ENCODE data around the gene GNG14.
"Not testable (repeated sequence)": the region's sequence is repeated elsewhere in the genome, so short reads cannot be mapped to it uniquely, and the experiment has no call there.

The GNG14 gene

DNA sequence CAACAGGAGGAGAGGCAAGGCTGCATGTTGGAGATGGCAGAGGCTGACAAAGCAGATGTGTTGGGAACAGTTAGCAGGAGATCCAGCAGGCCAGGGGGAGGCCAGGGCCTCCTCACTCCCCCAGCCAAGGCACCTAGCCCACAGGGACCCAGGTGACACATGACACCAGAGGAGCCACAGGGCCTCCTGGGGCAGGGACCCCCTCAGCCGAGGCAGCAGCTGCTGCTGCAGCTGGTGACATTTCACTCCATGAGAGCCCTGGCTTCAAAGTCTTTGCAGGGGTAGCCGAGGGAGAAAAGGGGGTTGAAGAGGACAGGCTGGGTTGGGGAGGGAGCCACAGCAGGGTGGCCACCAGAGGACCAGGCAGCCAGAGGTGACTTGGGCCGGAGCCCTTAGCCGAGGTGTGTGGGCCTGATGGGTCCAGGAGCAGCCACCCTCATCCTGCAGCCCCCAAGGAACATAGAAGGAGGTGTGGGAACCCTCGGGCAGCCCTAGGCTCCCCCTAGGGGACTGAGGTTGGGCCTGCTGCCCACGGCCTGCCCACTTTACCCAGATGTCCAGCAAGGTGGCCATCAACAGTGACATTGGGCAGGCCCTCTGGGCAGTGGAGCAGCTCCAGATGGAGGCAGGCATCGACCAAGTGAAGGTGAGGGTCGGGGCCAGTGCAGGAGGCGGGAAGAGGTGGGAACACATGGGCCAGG lies at the start of gene GNG14:
Gene GNG14 (plus strand): TSS at position 503 of the 701 bp plus-strand sequence. CDS start 51 bp downstream, at position 554.
- DNase-seq: no peak

DNA sequence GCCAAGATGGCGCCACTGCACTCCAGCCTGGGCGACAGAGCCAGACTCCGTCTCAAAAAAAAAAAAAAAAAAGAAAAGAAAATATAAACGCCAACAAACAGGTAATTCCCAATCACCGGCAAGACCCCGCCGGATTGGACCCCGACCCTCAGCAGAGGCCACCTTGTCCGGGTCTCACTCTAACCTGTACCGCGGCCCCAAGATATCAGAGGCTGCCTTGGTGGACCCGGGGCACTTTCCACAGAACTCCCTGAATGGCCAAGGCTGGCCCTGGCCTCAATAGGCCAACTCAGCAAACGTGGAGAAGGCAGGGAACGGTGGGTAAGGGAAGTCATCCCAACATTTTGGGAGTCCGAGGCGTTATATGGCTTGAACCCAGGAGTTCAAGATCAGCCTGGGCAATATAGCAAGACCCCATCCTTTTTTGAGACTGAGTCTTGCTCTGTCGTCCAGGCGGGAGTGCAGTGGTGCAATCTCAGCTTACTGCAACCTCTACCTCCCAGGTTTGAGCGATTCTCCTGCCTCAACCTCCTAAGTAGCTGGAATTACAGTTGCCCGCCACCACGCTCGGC lies 49.1 kb upstream of the GNG14 start:
- DNase-seq: no peak

DNA sequence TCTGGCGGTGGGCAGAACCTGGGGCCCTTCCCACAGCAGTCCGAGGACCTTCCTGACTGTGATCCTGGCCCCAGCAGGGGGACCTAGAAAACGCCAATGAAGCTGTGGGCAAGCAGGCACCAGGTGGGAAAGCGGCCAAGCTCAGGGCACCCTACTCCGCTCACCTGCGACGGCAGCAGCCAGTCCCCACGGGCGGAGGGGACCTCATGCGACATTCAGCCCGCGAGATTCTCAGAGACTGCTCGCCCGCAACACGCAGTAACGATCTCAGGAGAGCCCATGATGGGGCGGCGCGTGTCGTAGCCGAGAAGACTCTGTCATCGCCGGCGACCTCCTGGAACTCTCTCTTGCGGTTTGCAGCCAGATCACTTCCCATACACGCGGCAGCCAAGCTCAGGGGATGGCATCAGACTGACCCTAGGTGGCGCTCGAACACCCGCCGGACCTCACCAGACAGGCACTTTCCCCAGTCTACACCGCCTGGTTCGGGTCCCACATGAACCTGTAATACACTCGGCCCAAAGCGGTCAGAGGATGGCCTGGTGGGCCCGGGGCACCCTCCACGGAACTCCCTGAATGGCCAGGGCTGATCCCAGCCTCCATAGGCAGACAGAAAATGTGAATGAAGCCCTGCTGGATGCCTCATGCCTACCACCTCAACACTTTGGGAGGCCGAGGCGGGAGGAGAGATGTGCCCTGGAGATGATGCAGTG lies 47.7 kb upstream of the GNG14 start:
- DNase-seq: peak in 50 of 56 donors; percentile 10 to 80 (median 50)

DNA sequence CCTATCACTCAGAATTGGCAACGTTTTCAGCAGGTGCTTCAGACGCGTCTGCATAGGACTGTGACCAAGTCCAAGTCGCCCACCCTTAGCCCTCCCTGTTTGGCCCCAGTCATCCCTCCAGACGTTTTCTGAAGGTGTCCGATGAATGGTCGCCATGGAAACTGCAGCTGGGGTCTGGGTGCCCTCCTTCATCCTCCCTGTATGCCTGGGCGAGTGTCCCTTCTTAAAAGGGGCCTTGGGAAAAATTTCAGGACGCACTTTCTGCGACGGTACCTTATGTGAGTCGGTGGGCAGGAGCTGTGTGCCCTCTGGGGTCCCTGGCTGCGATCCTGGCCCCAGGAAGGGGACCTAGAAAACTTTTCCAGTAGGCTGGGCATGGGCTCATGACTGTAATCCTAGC lies 46.3 kb upstream of the GNG14 start:
- DNase-seq: no peak

DNA sequence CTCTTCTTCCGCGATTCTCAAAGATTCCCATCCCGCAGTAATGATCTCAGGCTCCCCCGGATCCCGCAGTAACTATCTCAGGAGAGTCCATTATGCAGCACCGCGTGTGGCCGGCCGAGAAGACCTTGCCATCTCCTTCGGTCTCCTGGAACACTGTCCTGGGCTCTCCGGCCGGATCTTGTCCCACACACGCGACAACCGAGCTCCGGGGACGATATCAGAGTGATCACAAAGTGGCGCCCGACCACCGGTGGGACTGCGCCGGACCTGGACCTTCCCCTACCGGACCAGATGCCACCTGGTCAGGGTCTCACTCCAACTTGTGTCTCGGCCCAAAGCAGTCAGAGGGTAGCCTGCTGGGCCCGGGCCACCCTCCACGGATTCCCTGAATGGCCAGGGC lies 45.3 kb upstream of the GNG14 start:
- no peak for DNase-seq

DNA sequence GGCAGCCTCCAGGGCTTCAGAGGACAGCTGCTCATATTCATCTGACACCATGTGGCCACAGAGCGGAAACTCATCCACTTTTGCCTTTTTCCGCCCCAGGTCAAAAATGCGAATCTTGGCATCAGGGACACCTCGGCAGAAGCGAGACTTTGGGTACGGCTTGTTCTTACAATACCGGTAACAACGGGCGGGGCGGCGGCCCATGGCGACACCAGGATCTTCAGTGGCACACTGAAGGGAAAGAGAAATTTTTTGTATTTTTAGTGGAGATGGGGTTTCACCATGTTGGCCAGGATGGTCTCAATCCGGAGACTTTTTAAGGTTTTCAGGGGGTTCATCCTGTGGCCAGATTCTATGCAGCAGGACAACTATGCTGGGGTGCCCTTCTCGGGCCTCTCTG lies 44.1 kb upstream of the GNG14 start:
- DNase-seq: not testable (repeated sequence)

DNA sequence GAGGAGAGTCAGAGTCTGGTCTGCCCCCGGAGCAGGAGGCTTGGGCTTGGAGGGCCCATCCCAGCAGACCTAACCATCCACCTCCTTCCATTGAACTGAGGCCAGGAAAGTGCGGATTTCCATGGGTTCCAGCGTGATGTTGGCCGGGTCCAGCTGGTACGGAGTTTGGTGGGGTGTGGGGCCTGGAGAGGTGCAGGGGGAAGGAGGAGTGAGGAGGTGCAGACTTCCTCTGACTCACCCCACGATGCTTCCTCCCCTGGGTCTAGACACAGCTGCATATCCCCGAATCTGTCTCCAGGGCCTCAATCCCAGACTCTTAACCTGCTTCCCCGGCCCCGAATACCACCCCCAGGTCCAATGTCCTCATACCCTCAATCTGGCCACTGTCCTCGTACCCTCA lies 41.2 kb upstream of the GNG14 start:
- DNase-seq: no peak

DNA sequence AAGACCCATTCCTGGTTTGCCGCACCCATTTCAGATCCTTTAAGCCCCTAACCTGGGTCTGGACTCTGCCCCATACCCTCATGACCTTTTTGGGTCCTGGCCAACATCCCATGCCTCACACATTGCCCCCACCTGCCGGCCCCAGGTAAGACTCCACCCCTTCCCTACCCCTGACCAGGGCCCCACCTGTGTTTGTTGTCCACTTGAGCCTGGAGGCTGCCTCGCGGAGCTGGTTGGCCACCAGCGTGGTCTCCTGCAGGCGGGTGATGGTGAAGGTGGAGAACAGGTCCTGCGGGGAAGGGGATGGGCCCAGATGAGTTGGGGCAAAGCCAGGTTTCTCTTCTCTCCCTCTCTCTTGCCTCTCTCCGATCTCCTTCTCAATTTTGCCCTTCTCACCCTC lies 40.8 kb upstream of the GNG14 start:
- DNase-seq: no peak

DNA sequence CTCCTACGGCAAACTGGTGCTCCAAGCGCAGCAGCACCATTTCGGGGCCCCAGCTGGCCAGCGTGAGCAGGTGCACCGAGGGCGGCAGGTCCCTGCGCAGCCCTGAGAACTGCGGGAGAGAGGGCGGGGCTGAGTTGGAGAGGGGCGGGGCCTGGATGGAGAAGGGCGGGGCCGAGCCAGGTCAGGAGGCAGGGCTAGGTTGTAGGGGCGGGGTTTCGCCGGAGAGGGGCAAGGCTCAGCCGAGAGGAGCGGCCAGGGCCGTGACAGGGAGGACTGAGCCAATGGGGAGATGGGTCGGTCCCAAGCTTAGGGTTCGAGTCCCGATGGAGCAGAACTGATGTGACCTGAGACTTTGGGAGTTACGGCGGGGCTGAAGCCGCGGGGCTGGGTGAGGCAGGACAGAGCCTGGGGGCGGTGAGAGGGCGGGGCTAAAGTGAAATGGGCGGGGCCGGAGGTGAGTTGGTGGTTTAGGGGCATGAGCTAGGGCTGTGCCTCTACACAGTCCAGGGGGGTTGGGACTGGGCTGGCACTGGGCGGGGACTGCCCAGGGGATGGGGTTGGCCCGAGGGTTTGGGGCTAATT lies 40.2 kb upstream of the GNG14 start:
- peak in 19 of 56 donors; percentile 1 to 57 (median 21) for DNase-seq

DNA sequence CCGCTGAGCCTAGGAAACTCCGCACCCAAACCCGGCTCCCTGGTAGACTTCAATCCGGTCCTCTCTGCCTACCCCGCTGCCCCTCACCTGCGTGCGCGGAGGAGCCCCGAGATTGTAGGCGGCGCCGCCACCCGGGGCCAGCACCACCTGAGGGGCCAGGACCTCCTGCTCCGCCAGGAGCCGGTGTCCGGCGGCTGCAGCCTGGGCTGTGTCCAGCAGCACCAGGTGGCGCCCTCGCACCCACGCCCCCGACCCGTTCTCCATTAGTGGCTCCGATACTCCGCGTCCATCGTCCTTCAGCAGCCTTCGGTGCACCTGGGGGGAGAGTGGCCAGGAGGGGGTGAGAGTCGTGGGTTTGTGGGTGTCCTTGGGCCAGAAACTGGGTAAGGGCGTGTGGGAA lies 39.7 kb upstream of the GNG14 start:
- peak in 3 of 56 donors; percentile 11 to 53 (median 13) for DNase-seq

DNA sequence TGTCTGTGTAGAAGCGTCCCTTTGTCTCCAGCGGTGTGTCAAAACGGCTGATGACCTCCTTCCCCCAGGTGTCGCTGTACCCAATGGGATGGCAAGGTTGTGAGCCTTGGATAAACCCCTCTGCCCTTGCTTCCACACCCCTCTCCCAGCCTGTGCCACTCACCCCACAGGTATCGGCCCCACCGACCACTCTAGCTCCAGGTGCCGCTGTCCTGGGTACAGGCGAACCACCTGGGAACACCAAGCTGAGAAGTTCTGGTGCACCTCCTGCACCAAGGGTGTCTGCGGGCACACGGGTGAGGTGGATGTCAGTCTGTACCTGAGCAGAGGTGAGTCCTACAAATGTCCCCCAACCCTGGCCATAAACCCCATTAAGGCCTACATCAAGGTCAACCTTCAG lies 37.9 kb upstream of the GNG14 start:
- no peak for DNase-seq

DNA sequence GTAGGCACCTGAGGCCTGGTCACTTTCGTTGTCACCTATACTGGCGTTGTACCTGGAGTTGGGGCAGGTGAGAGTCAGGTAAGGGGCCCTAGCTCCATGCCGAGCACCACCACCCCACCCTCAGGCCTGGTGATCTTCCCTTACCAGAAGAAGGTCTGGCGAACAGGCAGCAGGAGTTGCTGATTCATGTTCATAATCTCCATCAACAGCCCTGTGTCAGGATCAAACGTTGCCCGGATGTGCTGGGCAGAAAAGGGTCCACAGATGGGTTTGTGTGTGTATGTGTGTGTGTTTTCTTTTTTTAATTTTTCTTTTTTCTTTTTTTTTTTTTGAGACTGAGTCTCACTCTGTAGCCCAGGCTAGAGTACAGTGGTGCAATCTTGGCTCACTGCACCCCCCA lies 35.6 kb upstream of the GNG14 start:
- no peak for DNase-seq

DNA sequence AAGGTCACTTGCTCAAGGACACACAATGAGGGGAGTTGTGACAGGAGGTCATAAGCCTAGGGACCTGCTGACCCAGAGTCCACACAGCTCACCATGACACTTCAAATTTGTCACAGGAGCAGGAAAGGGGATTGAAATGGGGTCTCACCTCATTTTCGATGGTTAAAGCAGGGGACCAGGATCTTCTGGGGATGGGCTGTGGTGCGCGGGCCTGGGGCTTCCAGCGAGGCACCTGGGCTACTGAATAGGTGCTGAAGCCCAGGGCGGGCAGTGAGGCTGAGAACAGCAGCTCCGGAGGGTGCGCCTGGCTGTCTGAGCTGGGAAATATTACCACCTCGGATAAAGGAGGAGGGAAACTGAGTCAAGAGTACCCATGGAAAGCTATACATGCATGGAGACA lies 32.3 kb upstream of the GNG14 start:
- no peak for DNase-seq

DNA sequence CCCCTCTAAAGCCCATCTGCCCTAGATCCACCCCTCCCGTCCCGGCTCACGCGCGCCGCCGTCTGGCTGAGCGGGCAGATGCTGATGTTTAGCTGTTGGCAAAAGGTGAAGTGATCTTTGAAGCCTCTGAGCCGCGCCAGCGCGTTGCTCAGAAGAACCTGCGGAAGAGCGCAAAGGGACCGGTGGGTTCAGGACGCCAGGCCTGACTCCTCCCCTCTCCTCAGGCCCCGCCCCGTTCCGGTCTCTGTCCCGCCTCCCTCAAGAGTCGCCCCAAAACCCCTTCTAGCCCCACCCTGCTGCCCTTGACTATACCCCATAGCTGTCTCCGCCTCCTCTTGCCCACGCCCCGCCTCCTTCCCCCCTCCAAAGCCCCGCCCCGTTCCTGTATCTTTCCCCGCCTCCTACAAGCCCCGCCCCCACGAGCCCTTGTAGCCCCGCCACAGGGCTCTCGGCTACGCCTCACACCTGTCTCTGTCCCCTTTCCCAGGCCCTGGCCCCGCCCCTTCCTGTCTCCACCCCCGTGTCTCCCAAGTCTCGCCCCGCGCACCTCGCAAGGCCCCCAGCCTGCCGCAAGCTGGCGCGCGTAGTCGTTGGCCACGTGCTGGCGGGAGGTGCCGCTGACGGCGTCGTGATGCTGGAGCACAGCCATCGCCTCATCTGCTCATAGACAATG lies 30.8 kb upstream of the GNG14 start:
- no peak for DNase-seq

DNA sequence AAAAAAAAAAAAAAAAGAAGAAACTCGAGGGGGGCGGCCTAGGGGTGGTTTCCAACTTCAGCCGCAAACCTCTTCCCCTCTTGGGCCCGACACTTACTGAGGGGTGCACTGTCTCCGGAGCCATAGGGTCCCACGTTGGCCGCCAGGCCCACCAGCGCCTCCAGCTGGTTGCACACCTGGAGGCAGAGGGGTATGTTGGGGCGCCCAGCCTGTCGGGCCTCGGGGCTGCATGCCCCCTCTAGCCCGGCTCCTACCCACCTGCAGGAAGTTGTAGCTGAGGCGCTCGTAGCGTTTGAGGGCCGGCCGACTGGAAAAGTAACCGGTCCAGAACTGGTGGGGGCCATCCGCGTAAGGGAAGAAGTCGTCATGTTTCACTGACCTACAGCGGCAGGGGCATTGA lies 29.8 kb upstream of the GNG14 start:
- DNase-seq: no peak

DNA sequence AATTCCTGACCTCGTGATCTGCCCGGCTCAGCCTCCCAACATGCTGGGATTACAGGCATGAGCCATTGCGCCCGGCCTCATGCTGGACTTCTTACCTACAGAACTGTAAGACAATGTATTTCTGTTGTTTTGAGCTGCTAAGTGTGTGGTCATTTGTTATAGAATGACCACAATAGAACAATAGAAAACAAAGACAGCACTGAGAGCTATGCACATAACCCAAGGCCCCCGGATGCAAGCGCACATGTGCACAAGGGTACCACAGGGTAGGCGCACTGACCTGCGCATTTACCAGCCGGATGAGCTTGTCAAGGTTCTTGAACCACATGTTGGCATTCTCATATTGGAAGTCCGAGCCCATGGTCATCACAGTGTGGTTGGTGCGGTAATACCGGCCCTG lies 26.8 kb upstream of the GNG14 start:
- peak in 15 of 56 donors; percentile 1 to 49 (median 33) for DNase-seq

DNA sequence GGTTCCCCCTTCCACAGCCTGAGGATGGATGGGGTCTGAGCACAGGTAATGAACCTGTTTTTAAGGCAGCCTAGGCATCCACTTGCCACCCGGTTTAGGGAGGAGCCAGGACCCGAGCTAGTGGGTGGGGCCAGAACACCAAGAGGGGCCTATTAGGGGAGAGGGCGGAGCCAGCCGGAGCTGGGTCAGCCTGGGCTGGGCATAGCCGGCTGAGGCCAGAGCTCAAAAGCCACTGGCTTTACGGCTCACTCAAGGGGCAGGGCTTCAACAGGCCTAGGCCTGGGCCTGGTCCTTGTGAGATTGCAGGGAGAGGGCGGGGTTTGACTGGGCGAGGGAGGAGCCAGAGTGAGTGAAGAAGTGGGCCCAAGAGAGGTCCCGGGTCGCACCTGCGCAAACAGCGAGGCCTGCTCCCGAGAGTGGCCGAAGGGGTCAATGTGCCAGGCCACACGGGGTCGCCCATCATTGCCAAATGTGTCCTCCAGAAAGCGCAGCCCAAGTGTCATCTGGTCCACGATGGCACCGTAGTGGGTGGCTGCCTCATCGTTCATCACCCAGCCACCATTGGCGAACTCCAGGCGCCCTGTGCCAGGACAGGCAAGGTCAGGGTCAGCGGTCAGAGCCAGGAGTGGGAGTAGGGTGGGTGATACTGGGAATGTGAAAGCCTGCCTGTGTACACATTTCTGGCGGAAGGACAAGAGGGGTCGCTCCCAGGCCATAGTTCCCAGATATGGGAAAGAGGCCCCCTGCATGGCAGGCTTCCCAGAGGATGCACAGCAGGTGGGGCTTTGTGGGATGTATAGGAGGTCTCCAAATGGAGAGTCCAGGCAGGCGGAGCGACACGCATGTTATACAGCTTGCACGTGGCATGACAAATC lies 23.2 kb upstream of the GNG14 start:
- no peak for DNase-seq

DNA sequence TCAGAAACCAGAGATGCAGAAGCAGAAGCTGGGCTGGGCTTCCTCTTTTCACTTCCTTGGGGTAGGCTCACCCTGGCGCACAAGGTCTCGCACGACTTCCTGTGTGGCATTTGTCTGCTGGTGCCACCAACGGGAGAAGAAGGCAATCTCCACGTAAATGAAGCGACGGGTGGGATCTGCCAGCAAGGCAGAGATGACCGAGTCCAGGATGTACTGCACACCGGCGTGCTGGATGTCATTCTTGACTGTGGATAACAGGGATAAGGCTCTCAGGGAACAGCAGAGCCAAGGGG lies 22.6 kb upstream of the GNG14 start:
- DNase-seq: peak in 24 of 56 donors; percentile 1 to 56 (median 16)

DNA sequence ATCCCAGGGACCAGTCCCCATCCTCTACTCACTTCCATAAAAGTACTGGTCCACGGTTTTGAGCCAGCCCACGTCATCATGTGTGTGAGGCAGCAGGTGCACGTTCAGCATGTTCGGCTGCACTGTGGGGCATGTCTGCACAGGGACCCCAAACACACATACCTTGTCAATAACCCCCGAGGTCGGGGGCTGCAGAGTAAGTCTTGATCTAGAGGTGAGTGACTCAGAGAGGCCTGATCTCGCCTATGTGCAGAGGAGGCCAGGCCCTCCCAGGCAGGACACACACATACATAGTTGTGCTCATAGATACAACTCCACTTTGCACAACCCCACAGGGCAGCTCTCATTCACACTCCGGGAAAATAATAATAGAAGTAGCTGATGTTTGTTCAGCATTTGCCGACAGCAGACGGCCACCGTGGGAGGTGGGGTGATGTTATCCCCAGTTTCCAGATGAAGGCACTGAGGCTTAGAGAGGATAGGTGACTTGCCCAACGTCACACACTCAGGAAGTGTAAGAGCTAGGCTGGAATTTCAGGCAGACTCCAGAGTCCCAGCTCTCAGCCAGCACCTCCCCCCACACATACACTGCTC lies 22.0 kb upstream of the GNG14 start:
- DNase-seq: no peak

DNA sequence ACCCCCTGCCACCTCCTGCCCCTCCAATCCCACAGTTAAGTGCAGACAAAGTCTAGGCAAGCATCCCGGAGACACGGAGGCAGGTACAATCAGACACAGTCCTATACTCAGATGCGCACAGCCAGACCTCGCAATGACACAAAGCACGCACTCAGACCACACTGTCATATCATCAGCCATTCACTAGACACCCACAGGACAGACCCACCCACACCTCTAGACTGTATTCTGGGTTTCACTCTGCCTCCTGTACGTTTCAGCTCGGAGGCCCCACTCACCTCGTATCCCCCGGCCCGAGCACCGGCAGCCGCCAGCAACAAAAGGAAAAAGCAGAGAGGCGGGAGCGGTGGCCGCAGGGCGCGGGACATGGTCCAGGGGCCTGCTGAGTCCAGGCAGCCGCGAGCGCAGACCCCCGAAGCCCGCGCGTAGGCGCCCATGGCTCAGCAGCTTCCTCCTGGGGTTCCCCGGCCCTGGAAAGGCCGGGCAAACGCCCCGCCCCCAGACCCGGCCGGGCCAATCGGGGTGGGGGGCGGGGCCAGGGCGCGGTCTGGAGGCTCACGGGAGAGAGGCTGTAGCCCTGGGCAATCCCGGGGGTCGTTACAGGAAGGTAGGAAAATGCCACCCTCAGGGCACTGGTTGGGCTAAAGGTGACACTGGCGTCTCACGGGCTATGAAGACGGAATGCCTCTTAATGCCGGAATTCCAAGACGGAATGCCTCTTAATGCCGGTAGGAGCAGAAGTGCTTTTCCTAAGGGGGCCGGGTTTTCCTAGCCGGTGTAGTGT lies 21.3 kb upstream of the GNG14 start, which contains the start of the genes MAN2B1 and WDR83:
Gene MAN2B1 (minus strand): TSS at position 478 of the 784 bp plus-strand sequence. CDS start 41 bp downstream, at position 437.
Gene WDR83 (plus strand): TSS at position 543 of the 784 bp plus-strand sequence. CDS start 2,984 bp downstream, outside the sequence.
- DNase-seq: peak in 50 of 56 donors; percentile 5 to 79 (median 50)
